GM18517 (cell line): ENCODE results near the gene NUSAP1.
"Not testable (repeated sequence)": the region's sequence is repeated elsewhere in the genome, so short reads cannot be mapped to it uniquely, and the experiment has no call there.

Source experiments
- ATAC-seq: cut with Tn5 transposase; IDR thresholded peaks from one replicate; pipeline ENCODE4 v1.9.1; 2021; ENCODE audit warnings: mild to moderate bottlenecking, moderate library complexity; ENCODE audit not compliant: unreplicated experiment

The NUSAP1 gene

DNA sequence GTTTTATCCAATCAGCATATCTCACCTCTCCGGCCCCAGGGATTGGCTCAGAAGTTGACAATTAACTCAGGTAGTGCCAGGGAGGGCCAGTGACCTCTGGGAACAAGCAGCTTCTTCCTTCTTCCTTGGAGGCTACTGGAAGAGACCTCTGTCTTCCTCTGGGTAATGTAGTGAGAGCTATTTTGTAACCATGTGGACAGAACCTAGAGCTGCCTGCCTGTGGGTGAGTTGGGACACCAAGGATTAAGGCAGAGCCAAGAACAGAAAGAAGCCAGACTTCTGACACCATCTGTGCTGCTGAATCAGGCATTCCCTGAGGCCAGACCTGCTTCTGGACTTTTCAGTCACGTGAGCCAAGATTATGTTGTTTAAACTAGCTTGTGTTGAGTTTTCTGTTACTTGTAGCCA lies 75.6 kb downstream of the NUSAP1 start:
- ATAC-seq: no peak

DNA sequence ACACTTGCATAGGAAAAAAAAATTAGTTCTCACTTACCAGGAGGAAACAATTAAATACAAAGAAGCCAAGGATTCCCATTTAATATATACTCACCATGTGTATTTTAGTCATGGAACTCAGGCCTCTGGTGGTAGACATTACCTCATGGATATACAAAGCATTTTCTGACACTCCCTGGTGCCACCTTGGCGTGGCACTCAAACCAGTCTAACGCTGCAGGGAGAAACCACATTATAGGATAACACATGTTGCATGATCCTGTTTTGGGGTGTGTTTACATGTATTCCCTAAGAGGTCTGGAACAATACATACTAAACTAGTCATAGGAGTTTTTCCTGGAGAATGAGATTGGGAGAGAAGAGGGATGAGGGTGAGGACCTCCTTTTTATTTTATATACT lies 78.3 kb downstream of the NUSAP1 start:
- no peak for ATAC-seq

DNA sequence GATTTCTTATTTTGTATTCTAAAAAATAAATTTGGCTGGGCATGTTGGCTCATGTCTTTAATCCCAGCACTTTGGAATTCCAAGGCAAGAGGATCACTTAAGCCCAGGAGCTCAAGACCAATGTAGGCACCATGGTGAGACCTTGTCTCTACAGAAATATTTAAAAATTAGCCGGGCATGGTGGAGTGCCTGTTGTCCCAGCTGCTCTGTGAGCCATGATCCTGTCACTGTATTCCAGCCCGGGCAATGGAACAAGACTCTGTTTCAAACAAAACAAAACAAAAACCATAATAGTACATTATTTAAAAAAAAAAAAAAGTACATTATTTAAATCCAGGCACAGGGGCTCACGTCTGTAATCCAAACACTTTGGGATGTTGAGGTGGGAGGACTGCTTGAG lies 78.8 kb downstream of the NUSAP1 start:
- ATAC-seq: no peak

DNA sequence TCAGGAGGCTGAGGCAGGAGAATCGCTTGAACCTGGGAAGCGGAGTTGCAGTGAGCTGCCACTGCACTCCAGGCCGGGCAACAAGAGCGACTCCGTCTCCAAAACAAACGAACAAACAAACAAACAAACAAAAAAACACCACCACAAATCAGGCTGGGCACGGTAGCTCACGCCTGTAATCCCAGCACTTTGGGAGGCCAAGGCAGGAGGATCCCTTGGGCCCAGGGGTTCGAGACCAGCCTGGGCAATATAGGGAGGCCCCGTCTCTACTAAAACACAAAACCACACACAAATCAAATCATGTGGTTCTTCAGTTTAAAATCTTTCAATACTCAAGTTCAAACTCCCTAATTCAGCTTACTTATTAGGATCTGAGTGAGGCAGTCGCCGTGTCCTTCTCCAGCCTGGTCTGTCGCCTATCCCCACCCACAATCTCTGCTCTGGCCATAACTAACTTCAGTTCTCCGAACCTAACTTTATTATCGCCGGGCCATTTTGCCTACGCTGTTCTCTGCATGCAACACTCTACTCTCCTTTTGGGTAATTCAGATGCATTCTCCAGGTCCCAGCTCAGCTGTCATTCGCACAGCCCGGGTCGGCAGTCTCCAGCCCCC lies 83.6 kb downstream of the NUSAP1 start:
- peak; percentile 23 for ATAC-seq

DNA sequence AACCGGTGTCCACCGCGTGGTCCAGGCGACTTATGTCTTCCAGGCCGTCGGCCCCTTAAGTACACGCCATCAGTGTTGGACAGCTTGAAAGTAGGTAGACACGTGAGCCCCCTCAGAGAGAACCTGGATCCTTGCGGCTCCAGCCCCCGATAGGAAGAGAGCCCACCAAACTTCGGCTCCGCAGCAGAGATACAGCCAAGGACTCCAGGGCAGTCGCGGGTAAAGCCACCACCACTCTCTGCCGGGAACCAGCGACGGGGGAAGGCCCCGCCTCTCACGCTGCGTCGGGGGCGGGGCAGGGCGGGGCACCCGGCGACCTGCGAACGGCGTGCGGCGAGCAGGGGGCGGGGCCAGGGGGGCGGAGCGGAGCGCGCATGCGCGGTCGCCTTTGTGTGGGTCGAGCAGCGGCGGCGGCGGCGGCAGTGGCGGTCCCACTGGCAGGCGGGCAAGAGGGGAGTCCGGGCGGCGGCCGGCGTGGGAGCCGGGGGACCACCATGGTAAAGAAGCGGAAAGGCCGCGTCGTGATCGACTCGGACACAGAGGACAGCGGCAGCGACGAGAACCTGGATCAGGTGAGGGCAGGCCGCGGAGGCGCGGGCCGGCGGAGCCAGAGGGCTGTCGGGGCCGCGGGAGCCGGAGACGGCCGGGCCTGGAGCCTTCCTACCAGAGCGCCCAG lies 84.2 kb downstream of the NUSAP1 start, which contains the start of gene RTF1:
TSS of gene RTF1 (plus strand) at position 354 of the 676 bp plus-strand sequence. CDS start at position 375, 21 bp downstream.
- peak; percentile 73 for ATAC-seq

DNA sequence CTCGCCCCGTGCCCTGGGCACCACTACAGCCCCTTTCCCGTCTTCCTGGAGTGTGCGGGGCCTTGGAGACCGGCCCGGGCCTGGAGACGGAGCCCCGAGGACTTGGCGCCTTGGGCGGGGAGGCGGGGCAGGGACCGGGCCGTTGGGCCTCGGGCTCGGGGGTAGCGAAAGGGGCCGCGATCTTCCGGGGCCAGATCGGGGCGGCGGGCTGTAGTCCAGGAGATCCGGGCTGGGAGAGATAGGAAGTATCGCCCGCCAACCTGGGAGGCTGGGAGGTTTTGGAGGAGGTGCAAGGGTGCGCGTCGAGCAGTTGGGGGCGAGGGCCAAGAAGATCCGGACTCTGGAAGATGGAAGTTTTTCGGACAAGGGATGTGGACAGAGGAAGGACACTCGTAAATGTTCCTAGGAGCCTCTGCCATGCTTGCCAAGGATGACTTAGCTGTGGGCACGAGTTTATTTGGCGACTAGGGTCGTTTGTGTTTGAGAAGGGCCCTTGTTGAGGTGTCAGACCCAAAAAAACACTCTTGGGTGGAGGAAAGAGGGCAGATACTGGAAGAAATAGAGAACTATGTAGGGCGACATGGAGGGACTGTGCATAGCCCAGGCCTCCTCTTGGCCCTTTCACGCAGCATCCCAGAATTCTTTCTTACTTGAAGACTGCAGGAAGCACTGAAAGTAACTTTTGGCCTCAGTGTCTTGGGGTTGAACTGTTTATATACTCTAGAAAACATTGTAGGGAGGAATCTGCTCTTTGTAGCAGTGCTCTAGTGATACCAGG lies 84.9 kb downstream of the NUSAP1 start:
- peak; percentile 32 for ATAC-seq

DNA sequence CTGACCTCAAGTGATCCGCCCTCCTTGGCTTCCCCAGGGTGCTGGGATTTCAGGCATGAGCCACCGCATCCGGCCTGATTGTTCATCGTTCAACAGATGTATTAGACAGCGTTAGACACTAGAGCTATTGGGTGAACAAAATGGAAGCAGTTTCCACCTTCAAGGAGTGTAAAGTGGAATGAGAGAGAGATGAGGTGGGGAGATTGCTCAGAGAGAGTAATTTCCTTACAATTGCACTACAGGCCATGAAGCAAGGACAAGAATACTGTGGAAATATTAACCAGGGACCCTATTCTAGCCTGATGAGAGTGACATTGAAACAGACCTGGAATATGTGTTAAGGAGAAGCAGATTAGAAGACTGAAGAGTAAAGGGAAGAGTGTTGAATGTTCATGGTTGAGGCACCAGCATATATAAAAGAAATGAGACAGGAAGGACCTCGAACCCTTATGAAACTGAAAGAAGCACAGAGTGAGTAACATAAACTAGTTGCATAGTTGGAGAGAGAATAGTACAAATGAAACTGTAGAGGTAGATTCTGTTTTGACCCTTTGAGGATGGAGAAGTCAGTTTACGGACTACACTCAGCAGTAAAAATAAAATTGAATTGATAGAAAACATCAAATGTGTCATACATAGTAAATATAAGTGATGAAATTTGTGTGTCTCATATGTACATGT lies 91.4 kb downstream of the NUSAP1 start:
- peak; percentile 88 for ATAC-seq

DNA sequence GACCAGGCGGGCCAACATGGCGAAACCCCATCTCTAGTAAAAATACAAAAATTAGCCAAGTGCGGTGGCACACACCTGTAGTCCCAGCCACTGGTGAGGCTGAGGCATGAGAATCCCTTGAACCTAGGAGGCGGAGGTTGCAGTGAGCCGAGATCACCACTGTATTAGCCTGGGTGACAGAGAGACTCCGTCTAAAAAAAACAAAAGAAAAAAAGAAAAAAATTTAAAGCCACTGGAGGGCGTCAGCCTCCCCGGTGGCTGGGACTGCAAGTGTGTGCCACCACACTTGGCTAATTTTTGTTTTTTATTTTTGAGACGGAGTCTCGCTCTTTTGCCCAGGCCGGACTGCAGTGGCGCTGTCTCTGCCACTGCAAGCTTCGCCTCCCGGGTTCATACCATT lies 92.1 kb downstream of the NUSAP1 start:
- ATAC-seq: no peak

DNA sequence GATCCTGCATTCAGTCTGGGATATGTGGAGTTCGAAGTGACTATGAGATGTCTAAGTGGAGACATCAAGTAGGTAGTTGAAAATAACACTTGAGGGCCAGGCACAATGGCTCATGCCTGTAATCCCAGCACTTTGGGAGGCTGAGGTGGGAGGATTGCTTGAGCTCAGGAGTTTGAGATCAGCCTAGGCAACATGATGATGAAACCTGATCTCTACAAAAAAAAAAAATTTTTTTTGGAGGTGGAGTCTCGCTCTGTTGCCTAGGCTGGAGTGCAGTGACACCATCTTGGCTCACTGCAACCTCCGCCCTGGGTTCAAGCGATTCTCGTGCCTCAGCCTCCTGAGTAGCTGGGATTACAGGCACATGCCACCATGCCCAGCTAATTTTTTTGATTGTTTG lies 93.2 kb downstream of the NUSAP1 start:
- ATAC-seq: not testable (repeated sequence)

DNA sequence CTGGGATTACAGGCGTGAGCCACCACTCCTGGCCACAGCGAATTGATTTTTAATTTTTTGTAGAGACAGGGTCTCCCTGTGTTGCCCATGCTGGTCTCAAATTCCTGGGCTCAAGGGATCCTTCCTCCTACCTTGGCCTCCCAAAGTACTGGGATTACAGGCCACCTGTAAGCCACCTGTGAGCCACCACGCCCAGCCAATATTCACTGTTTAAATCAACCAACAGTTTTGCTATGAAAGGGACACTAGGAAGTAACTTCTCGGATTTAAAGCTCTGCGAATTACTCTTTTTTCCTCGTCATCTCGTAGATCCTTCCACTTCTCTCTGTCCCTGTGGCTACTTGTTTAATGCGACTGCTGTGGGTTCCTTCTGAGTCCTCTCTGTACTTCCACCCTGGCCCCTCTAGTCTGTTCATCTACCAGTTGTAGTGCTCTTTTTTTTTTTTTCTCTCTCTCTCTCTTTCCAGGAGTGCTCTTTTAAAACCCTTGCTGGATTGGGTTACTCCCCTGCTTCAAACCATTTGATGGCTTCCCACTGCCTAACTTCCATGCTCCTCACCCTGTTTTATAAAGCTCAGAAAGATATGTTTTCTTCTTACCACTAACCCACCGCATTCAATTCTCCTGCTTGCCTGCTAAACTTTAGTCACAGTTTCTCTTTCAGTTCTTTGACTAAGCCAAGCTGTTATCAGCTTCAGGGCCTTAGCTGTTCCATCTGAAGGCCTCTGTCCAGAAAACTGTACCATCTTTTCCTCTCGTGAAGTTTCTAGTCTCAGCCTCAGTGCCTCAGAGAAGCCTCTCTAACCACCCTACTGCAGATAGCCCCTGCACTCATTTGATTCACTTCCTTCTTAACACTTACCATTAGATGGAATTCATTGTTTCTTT lies 96.6 kb downstream of the NUSAP1 start:
- no peak for ATAC-seq
